Naive B cell (primary cell): ENCODE measurements around the gene AVP. TPM values are rescaled to one million over a fixed set of nuclear protein-coding genes. Genes with fewer than 3 reads are reported as not detected.
"Not testable (repeated sequence)": the region's sequence is repeated elsewhere in the genome, so short reads cannot be mapped to it uniquely, and the experiment has no call there.

Experiments
- ATAC-seq, 2 donors: fragments of 150-1000 bp; cut with Tn5 transposase; 2 replicates each; pipeline ENCODE4 v1.10.0; 2021; ENCODE audit warnings: low read depth in 2 of 2, mild to moderate bottlenecking in 2 of 2, moderate library complexity in 2 of 2
- DNase-seq: peaks from one replicate; pipeline ENCODE4 v3.0.0; 2022
- H3K27ac Mint-ChIP-seq, 6 donors: one replicate each; pipeline ENCODE4 v1.8.0; 2020 to 2022; ENCODE audit warnings: mild to moderate bottlenecking in 6 of 6, mixed read lengths in 6 of 6, moderate library complexity in 5 of 6, inconsistent platforms in 2 of 6
- H3K27me3 Mint-ChIP-seq, 3 donors: one replicate each; pipeline ENCODE4 v1.8.0; 2021 to 2022; ENCODE audit warnings: mixed read lengths in 3 of 3, mild to moderate bottlenecking in 1 of 3
- H3K36me3 Mint-ChIP-seq, 2 donors: one replicate each; pipeline ENCODE4 v1.8.0; 2020 to 2022; ENCODE audit warnings: mixed read lengths in 2 of 2, inconsistent platforms in 1 of 2, mild to moderate bottlenecking in 1 of 2
- H3K4me1 Mint-ChIP-seq, 3 donors: one replicate each; pipeline ENCODE4 v1.8.0; 2020 to 2022; ENCODE audit warnings: mixed read lengths in 3 of 3, inconsistent platforms in 1 of 3, mild to moderate bottlenecking in 1 of 3, moderate library complexity in 1 of 3
- H3K4me3 Mint-ChIP-seq, 8 donors: one replicate each; pipeline ENCODE4 v1.8.0; 2020 to 2022; ENCODE audit warnings: mild to moderate bottlenecking in 8 of 8, mixed read lengths in 8 of 8, moderate library complexity in 8 of 8, inconsistent platforms in 2 of 8
- H3K9me3 Mint-ChIP-seq, 7 donors: one replicate each; pipeline ENCODE4 v1.8.0; 2020 to 2022; ENCODE audit warnings: mixed read lengths in 7 of 7, mild to moderate bottlenecking in 5 of 7, inconsistent platforms in 2 of 7, moderate library complexity in 1 of 7
- polyA plus RNA-seq, 6 donors: library from polyadenylated mRNA; unstranded; fragments of 300-500 nt; fragmentation: Illumina TruSeq; gene quantifications; one replicate each; pipeline ENCODE4 v1.2.3, GENCODE V29; 2021; ENCODE audit warnings: low read depth in 6 of 6

The AVP gene
- polyA plus RNA-seq, 6 donors from 2014 or later: not detected

DNA sequence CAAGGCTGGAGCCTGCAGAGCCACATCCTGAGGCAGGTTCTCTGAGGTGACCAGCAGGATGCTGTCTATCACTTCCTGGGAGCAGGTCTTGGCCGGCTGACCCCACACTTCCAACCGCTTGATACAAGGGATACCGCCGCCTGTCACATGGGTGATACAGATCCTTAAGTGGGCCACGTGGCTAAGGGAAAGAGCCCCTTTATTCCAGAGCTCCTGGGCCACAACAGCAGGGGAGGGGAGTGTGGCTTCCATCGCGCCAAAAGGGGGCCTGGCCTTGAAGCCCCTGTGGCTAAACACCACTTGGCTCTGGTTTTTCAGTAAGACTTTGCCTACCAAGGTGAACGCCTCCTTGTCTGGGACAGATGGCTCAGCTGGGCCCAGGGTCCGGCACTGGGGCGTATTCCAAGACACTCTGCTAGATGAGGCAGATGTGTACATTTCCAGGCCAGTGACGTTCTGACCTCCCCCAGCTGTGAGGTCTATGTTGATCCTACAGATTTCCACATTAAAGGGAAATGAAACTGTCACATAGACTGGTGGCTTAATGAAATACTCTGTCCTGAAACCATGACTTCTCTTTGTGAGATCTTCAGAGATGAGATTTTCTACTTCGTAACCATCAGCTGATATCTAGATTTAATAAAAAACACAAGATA, 37.6 kb upstream of the AVP start:
- Mint-ChIP-seq H3K27ac (peak overlapping the region in 3 of 6 donors; percentile 4 to 47 (median 38)), H3K4me1 (peaks cover 0 to 27% (median 9%) of the 10 kb centered on the region in 3 donors), H3K9me3 (peaks cover 0 to 20% (median 11%) of the 10 kb centered on the region in 7 donors), H3K36me3 (peaks cover 19 to 29% of the 10 kb centered on the region in 2 donors), H3K4me3 (no peak overlapping the region), H3K27me3 (no peaks in the 10 kb centered on the region)
- ATAC-seq (peak in 1 of 2 donors; percentile 28), DNase-seq (no peak)

DNA sequence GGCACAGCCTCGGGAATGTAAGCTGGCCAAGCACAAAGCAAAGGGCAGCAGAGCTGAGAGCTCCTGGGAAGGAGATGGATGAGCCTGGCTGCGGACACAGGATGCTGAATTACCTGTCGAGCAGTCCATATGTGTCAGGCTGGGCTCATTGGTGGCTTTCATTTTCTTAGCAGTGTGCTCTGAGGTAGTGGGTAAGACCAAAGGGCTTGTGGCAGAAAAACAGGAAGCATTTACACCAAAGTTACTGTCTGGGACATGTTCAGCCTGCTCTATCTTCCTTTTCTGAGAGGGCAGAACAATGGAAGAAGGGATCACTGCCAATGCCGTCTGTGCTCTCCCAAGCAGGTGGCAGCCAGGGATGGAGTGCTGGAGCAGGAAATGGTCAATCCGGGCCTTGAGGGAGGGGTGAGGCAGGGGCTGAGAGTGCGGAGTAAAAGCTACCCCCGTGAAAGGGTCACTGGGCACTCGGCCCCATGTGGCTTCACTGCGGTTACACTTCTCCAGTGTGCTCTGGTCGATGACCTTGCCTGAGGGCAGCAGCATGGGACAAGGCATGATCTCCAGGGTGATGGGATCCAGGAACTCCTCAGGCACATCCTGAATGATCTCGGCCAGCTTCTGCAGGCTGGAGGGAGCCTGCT, 36.9 kb upstream of the AVP start:
- no peak for ATAC-seq
- no peak overlapping the region for H3K4me3 Mint-ChIP-seq
- peaks cover 0 to 28% (median 9%) of the 10 kb centered on the region in 3 donors for H3K4me1 Mint-ChIP-seq

DNA sequence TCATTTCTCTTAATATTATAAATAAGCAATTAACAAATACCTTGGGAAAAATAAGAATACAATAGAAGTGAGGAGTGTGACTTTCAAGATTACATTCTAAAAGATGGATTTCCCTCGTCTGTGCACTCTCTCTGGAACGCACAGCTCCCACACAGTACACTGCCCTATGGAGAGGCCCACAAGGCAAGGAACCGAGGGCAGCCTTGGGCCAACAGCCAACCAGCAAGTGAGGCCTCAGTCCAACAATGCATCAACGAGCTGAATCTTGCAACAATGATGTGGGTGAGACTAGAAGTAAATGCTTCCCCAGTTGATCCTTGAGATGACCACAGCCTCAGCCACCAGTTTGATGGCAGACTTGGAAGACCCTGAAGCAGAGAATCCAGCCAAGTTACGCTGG, 34.5 kb upstream of the AVP start:
- Mint-ChIP-seq H3K4me1 (peaks cover 9 to 41% (median 9%) of the 10 kb centered on the region in 3 donors), H3K27me3 (no peaks in the 10 kb centered on the region), H3K9me3 (peaks cover 0 to 15% (median 11%) of the 10 kb centered on the region in 7 donors), H3K36me3 (peaks cover 19 to 30% of the 10 kb centered on the region in 2 donors), H3K27ac (peak overlapping the region in 3 of 6 donors; percentile 24 to 82 (median 42)), H3K4me3 (no peak overlapping the region)
- DNase-seq: no peak
- no peak for ATAC-seq

More for the DNA sequence above, 36.9 kb upstream of the AVP start:
- no peaks in the 10 kb centered on the region for H3K27me3 Mint-ChIP-seq
- peak overlapping the region in 4 of 6 donors; percentile 63 to 84 (median 71) for H3K27ac Mint-ChIP-seq
- DNase-seq: no peak
- H3K36me3 Mint-ChIP-seq: peaks cover 19 to 29% of the 10 kb centered on the region in 2 donors
- peaks cover 0 to 20% (median 11%) of the 10 kb centered on the region in 7 donors for H3K9me3 Mint-ChIP-seq

DNA sequence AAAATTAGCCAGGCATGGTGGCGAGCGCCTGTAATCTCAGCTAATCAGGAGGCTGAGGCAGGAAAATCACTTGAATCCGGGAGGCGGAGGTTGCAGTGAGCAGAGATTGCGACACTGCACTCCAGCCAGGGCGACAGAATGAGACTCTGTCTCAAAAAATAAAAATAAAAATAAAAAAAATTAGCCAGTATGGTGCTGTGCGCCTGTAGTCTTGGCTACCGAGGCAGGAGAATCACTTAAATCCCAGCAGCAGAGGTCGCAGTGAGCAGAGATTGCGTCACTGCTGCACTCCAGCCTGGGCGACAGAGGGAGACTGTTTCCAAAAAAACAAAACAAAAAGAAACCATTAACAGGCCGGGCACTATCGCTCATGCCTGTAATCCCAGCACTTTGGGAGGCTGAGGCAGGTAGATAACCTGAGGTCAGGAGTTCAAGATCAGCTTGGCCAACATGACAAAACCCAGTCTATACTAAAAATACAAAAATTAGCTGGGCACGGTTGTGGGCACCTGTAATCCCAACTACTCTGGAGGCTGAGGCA, 33.4 kb upstream of the AVP start:
- Mint-ChIP-seq H3K4me1 (peaks cover 13 to 39% (median 13%) of the 10 kb centered on the region in 3 donors), H3K36me3 (peaks cover 11 to 33% of the 10 kb centered on the region in 2 donors), H3K27ac (peak overlapping the region in 5 of 6 donors; percentile 30 to 69 (median 36)), H3K4me3 (peak overlapping the region in 1 of 8 donors; percentile 34)
- H3K9me3 Mint-ChIP-seq, H3K27me3 Mint-ChIP-seq: not testable (repeated sequence)
- ATAC-seq: peak; percentile 61 to 75
- DNase-seq: peak; percentile 16

DNA sequence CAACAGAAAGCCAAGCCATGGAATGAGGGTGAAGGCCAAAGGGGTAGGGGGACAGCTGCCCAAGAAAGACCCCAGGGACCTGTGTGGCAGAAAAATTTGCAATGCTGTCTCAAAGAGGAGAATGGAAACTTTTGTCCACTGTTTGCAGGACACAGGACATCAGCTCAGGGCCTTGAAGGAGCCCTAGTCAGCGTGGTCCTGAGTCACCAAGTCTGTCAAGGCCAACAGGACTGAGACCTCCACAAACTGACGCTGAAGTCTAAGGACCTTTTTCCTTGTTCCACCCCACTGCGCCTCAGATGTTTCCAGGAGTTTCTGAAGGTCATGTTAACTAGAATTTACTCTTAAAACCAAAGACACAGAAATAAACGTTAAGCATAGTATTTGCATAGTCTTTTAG, 31.8 kb upstream of the AVP start:
- peak overlapping the region in 1 of 6 donors; percentile 15 for H3K27ac Mint-ChIP-seq
- H3K4me3 Mint-ChIP-seq: no peak overlapping the region
- DNase-seq (no peak), ATAC-seq (no peak)
- H3K9me3 Mint-ChIP-seq: peaks cover 0 to 3% (median 0%) of the 10 kb centered on the region in 7 donors
- H3K36me3 Mint-ChIP-seq: peaks cover 4 to 25% of the 10 kb centered on the region in 2 donors
- H3K27me3 Mint-ChIP-seq: no peaks in the 10 kb centered on the region
- H3K4me1 Mint-ChIP-seq: peaks cover 13 to 26% (median 15%) of the 10 kb centered on the region in 3 donors

DNA sequence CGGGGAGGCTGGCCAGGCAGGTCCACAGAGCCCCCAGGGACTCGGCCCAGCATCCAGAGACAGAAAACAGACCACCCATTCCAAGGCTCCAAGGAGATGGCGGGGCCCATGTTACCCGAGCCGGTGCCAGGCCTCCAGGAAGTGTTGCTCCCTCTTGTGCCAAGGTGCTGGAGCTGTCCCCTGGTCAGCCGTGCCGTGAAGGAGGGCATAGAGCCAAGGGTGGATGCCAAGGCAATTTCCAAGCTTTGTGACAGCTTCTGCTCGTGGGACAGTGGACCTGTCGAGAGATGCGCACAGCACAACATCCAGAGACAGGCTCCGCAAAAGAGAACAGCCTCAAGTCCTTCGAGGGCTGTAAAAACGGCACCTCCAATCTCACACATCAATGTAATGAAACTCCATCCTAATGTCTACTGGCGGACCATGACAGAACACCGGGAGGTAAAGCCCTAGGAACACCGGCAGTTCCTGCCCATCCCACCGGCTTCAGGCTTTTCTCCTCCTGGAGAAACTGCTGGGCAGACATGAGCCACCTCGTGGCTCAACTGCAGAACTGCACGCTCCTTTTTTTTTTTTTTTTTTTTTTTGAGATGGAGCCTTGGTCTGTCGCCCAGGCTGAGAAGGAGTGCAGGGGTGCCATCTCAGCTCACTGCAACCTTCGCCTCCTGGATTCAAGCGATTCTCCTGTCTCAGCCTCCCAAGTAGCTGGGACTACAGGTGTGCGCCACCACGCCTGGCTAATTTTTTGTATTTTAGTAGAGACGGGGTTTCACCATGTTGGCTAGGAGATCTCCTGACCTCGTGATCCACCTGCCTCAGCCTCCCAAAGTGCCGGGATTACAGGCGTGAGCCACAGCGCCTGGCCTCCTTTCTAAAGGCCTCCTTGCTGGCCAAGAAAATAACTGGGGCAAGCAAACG, 30.9 kb upstream of the AVP start:
- Mint-ChIP-seq H3K9me3 (no peaks in the 10 kb centered on the region), H3K36me3 (peaks cover 0 to 22% of the 10 kb centered on the region in 2 donors), H3K27ac (peak overlapping the region in 4 of 6 donors; percentile 33 to 56 (median 44)), H3K4me3 (no peak overlapping the region), H3K4me1 (peaks cover 13 to 20% (median 13%) of the 10 kb centered on the region in 3 donors), H3K27me3 (no peaks in the 10 kb centered on the region)
- ATAC-seq (peak in 1 of 2 donors; percentile 54), DNase-seq (peak; percentile 19)

DNA sequence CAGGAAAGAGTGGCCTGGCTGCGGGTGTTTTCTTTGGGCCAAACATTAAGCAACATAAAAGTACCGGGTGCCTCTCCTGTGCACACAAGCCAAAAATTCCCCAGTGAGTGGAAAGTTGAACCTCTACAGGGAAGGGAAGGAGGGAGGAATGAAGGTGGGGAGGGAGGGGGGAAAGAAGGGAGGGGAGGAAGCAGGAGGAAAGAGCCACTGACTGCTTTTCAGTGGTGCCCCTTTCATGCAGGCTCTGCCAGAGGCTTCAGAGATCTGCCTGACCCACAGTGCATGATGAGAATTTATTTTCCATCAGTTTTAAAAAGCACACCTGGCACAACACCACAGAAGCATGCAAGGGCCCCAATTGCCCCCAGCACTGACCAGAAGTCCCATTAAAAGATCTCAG, 27.5 kb upstream of the AVP start:
- DNase-seq (no peak), ATAC-seq (no peak)
- Mint-ChIP-seq H3K36me3 (peaks cover 0 to 22% of the 10 kb centered on the region in 2 donors), H3K9me3 (no peaks in the 10 kb centered on the region), H3K4me1 (peaks cover 13 to 15% (median 13%) of the 10 kb centered on the region in 3 donors), H3K27ac (peak overlapping the region in 2 of 6 donors; percentile 47 to 66), H3K27me3 (no peaks in the 10 kb centered on the region), H3K4me3 (no peak overlapping the region)

DNA sequence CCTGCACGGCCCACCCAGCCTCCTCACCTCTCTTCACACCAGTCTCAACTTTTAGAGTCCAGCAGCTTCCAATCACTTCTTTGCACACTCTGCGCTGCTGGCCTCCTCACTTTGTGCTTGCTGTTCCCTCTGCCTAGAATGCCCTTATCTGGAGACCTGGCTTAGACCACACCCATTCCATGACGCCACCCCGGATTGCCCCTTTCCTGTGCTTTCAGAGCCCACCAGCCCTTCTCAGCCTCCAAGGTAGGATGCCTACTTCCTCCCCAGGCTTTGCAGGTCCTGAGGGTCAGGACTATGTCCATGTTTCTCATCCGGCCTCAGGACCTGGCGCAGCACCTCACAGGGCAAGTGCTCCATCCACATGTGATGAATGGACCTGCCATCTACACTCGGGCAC, 27.0 kb upstream of the AVP start:
- Mint-ChIP-seq H3K36me3 (peaks cover 0 to 22% of the 10 kb centered on the region in 2 donors), H3K4me3 (no peak overlapping the region), H3K4me1 (peaks cover 13 to 15% (median 13%) of the 10 kb centered on the region in 3 donors), H3K27me3 (no peaks in the 10 kb centered on the region), H3K27ac (peak overlapping the region in 1 of 6 donors; percentile 23), H3K9me3 (no peaks in the 10 kb centered on the region)
- DNase-seq (no peak), ATAC-seq (no peak)

DNA sequence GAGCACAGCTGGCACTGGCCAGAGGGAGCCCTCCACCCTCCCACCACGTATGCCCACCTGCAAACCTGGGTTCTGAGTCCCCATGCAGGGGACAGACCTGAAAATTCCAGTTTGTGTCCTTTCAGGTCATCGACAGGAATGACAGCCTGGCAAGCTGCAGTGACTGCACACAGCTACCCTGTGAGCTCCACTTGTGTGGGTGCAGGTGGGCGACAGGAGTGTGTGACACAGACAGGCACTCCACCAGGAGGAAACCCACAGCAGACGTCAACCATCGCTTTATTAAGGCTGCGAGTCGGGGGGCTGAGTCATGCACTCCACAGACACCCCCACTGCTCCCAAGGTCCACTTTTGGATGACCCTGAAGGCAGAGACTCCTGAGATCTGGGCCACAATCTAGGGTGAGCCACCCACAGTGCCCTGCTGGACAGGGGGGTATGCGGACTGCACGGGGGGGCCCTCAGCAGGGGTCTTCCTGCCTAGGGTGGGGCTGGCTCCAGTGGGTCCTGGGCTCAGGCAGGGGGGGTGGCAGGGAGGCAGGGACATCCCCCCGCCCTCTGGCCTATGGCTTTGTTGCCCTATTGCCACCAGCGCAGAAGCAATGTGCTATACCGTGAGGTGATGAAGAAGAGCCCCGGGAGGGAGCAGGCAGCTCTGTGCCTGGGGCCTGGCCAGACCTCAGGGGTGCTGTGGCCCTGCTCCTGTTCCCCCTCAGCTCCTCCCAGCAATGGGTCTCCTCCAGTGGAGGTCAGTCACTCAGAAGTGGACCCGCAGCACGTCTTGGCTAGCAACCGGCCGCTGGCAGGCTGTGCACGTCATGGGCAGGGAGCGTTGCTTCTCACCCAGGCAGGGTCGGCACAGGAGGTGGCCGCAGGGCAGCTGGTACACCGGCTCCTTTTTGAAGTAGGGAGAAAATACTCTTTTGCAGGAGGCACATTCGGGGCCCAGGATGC, 25.1 kb upstream of the AVP start:
- Mint-ChIP-seq H3K4me3 (no peak overlapping the region), H3K27me3 (no peaks in the 10 kb centered on the region), H3K36me3 (peaks cover 0 to 22% of the 10 kb centered on the region in 2 donors), H3K9me3 (no peaks in the 10 kb centered on the region), H3K4me1 (peaks cover 2 to 13% (median 4%) of the 10 kb centered on the region in 3 donors), H3K27ac (no peak overlapping the region)
- DNase-seq (no peak), ATAC-seq (no peak)

DNA sequence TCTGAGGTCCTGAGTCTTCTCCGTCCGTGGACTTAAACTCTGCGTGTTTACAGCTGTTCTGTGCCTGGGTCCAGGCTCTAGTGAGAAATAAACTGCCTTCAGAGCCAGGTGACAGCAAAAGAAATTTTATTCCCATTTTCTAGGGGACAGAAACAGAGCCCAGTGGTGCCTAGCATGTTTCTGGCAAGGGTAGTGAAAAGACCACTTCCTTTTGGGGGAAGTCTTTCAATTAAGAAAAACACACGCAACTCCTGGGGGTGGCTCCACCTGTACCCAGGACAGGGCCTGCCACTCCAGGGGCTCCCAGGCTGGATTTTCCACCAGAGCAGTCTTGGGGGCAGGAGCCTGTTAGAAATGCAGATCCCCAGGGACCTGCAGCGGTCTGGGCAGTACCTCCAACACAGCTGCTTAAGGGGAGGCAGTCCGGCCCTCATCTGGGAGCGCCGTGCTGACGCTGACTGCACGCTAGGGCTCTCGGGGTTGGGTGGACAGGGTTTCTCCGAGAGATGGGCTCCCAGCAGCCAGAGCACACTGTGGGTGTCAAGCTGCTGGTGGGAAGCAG, 23.0 kb upstream of the AVP start:
- Mint-ChIP-seq H3K4me3 (no peak overlapping the region), H3K27me3 (peaks cover 0 to 7% (median 0%) of the 10 kb centered on the region in 3 donors), H3K9me3 (no peaks in the 10 kb centered on the region), H3K27ac (no peak overlapping the region), H3K36me3 (peaks cover 0 to 9% of the 10 kb centered on the region in 2 donors), H3K4me1 (peaks cover 4 to 15% (median 5%) of the 10 kb centered on the region in 3 donors)
- no peak for ATAC-seq
- no peak for DNase-seq

DNA sequence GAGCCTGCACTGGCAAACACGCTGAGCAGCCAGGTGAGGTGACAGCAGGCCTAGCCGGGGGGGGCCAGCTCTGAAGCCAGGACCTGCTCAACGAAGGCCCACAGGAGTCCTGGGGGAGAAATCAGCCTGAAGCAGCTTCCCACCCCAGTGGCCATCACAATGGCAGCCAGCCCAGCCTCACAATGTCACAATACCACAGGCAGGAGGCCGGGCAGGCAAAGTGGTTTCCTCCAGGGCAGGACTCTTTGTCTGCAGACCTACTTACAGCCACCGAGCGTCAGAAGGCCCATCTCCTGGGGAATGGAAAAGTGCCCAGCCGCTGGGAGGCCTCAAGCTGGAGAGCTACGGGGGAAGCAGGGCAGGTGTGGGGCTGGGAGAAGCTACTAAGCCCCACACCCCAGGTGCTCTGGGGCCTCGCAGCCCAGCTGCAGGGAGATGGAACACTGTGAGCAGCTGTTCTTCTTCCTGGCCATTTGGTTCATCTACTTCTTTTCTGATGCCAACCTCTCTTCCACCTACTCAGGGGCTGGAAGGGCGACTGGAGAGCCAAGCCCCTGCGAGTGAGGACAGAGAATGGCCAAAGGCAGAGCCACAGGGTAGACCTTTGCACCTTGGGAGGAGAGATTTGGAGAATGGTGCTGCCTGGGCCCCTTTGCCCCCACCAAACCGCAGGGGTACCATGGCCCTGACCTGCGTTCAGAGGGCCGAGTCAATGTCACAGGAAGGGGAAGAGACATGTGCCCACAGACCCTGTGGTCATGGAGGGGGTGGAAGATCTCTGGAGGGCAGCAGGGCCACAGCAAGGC, 22.3 kb upstream of the AVP start:
- H3K27me3 Mint-ChIP-seq: peaks cover 0 to 8% (median 0%) of the 10 kb centered on the region in 3 donors
- H3K36me3 Mint-ChIP-seq: peaks cover 0 to 9% of the 10 kb centered on the region in 2 donors
- H3K4me1 Mint-ChIP-seq: peaks cover 8 to 18% (median 12%) of the 10 kb centered on the region in 3 donors
- H3K27ac Mint-ChIP-seq: peak overlapping the region in 1 of 6 donors; percentile 11
- no peaks in the 10 kb centered on the region for H3K9me3 Mint-ChIP-seq
- DNase-seq: no peak
- no peak overlapping the region for H3K4me3 Mint-ChIP-seq
- ATAC-seq: no peak
